H1 (cell line): ENCODE results near the gene KCNK7. TPM values are rescaled to one million over a fixed set of nuclear protein-coding genes. Genes with fewer than 3 reads are reported as not detected.

Experiments used
- CTCF ChIA-PET: fragments of 300-600 bp; sonication (Branson Sonifier 250); formaldehyde crosslinking; loops from one replicate; lab custom pipeline; 2021; ENCODE audit not compliant: partially characterized antibody; lab: Charles Lee
- POLR2A ChIA-PET: fragments of 300-600 bp; sonication (Branson Sonifier 250); formaldehyde crosslinking; loops from one replicate; lab custom pipeline; 2021; ENCODE audit warnings: inconsistent platforms; ENCODE audit not compliant: partially characterized antibody; lab: Charles Lee
- DNase-seq, 2 experiments: peaks; one replicate each; pipeline versions ENCODE4 v3.0.0 to v3.0.0-alpha.2; 2010 to 2022; ENCODE audit warnings: low spot score in 2 of 2, low read depth in 1 of 2, mixed read lengths in 1 of 2
- FAIRE-seq: peaks from 2 replicates; lab custom pipeline; 2011; peaks lifted over from hg19 to GRCh38; lab: Jason Lieb, UNC
- H2AFZ ChIP-seq: 2 replicates; pipeline ENCODE4 v1.8.1; 2012; ENCODE audit warnings: low read length, inconsistent platforms
- H2AK5ac ChIP-seq: 2 replicates; pipeline ENCODE4 v1.6.1; 2013; ENCODE audit warnings: low read depth, low read length
- H2BK120ac ChIP-seq: replicated peaks from 2 replicates; pipeline ENCODE3; 2013; ENCODE audit warnings: low read depth, low read length, inconsistent platforms
- H2BK12ac ChIP-seq: 2 replicates; pipeline ENCODE4 v1.6.1; 2013; ENCODE audit warnings: low read depth, low read length
- H2BK15ac ChIP-seq: 2 replicates; pipeline ENCODE4 v1.6.1; 2013; ENCODE audit warnings: low read length
- H2BK20ac ChIP-seq: 2 replicates; pipeline ENCODE4 v1.6.1; 2013; ENCODE audit warnings: low read length
- H2BK5ac ChIP-seq: 2 replicates; pipeline ENCODE4 v1.6.1; 2013; ENCODE audit warnings: low read depth, low read length
- H3K14ac ChIP-seq: 2 replicates; pipeline ENCODE4 v1.6.1; 2013; ENCODE audit warnings: inconsistent platforms; ENCODE audit not compliant: insufficient read length
- H3K18ac ChIP-seq: 2 replicates; pipeline ENCODE4 v1.6.1; 2013; ENCODE audit warnings: low read length; ENCODE audit errors: extremely low read depth
- H3K23ac ChIP-seq: 2 replicates; pipeline ENCODE4 v1.6.1; 2013; ENCODE audit warnings: inconsistent platforms; ENCODE audit not compliant: insufficient read length
- H3K23me2 ChIP-seq: 2 replicates; pipeline ENCODE4 v1.6.1; 2013; ENCODE audit warnings: low read depth, low read length
- H3K27ac ChIP-seq: 2 replicates; pipeline ENCODE4 v1.6.1; 2011; ENCODE audit warnings: low read depth, low read length, inconsistent platforms
- H3K27me3 ChIP-seq, 4 experiments: replicated peaks in 1 of 4; 1 replicate in 1 of 4; 2 replicates in 3 of 4; pipeline versions ENCODE4 v1.6.1 to v1.8.1; 2011 to 2013; ENCODE audit warnings: low read length in 3 of 4, mild to moderate bottlenecking in 3 of 4, inconsistent platforms in 2 of 4, mixed read lengths in 2 of 4, moderate library complexity in 1 of 4; ENCODE audit not compliant: control insufficient read depth in 3 of 4, insufficient read depth in 3 of 4; ENCODE audit errors: extremely low read depth in 1 of 4
- H3K36me3 ChIP-seq, 4 experiments: 2 replicates each; pipeline versions ENCODE4 v1.6.1 to v1.8.1; 2011 to 2013; ENCODE audit warnings: mild to moderate bottlenecking in 4 of 4, low read length in 3 of 4, moderate library complexity in 2 of 4, control low read depth in 1 of 4, inconsistent platforms in 1 of 4; ENCODE audit not compliant: insufficient read depth in 4 of 4, control insufficient read depth in 2 of 4
- H3K4ac ChIP-seq: replicated peaks from 2 replicates; pipeline ENCODE3; 2013; ENCODE audit warnings: low read length, low read depth, mixed read lengths, inconsistent platforms; ENCODE audit not compliant: insufficient read length
- H3K4me1 ChIP-seq, 4 experiments: replicated peaks in 1 of 4; 1 replicate in 1 of 4; 2 replicates in 3 of 4; pipeline versions ENCODE4 v1.6.1 to v1.8.1; 2011 to 2013; ENCODE audit warnings: low read length in 3 of 4, inconsistent platforms in 2 of 4, mixed read lengths in 1 of 4; ENCODE audit not compliant: insufficient read depth in 4 of 4, control insufficient read depth in 3 of 4
- H3K4me2 ChIP-seq, 2 experiments: 2 replicates each; pipeline versions ENCODE4 v1.6.1 to v1.8.1; 2011 to 2013; ENCODE audit warnings: low read depth in 2 of 2, low read length in 2 of 2, control low read depth in 1 of 2, inconsistent platforms in 1 of 2, mild to moderate bottlenecking in 1 of 2; ENCODE audit not compliant: insufficient read depth in 1 of 2
- H3K4me3 ChIP-seq, 4 experiments: fragments of 200-600, 300-600 bp in 1 of 4; sonication (generic), shearing (Covaris generic), sonication (Bioruptor Twin) in 1 of 4; 2 replicates each; pipeline versions ENCODE4 v1.5.1 to v1.8.1; 2011 to 2016; ENCODE audit warnings: low read length in 4 of 4, low read depth in 3 of 4, control low read depth in 2 of 4, inconsistent platforms in 2 of 4, mild to moderate bottlenecking in 2 of 4, mixed read lengths in 1 of 4, moderate library complexity in 1 of 4; ENCODE audit not compliant: insufficient read depth in 2 of 4; ENCODE audit errors: extremely low read depth in 1 of 4
- H3K56ac ChIP-seq: replicated peaks from 2 replicates; pipeline ENCODE3; 2013; ENCODE audit warnings: low read depth, mild to moderate bottlenecking, mixed read lengths, low read length, inconsistent platforms; ENCODE audit not compliant: insufficient read length
- H3K79me1 ChIP-seq: 2 replicates; pipeline ENCODE4 v1.6.1; 2013; ENCODE audit warnings: low read depth, low read length, control low read depth
- H3K79me2 ChIP-seq, 2 experiments: 2 replicates each; pipeline versions ENCODE4 v1.6.1 to v1.8.1; 2012 to 2013; ENCODE audit warnings: low read length in 2 of 2, mild to moderate bottlenecking in 2 of 2, inconsistent platforms in 1 of 2; ENCODE audit not compliant: insufficient read depth in 2 of 2, control insufficient read depth in 1 of 2
- H3K9ac ChIP-seq, 4 experiments: replicated peaks in 1 of 4; 1 replicate in 1 of 4; 2 replicates in 3 of 4; pipeline versions ENCODE4 v1.6.1 to v1.8.1; 2011 to 2013; ENCODE audit warnings: low read depth in 3 of 4, low read length in 3 of 4, control low read depth in 2 of 4, mild to moderate bottlenecking in 2 of 4, moderate library complexity in 2 of 4, inconsistent platforms in 1 of 4; ENCODE audit errors: extremely low read depth in 1 of 4
- H3K9me3 ChIP-seq, 2 experiments: 2 replicates each; pipeline versions ENCODE4 v1.6.1 to v1.8.1; 2012 to 2013; ENCODE audit warnings: mild to moderate bottlenecking in 2 of 2, moderate library complexity in 2 of 2, control low read depth in 1 of 2, inconsistent platforms in 1 of 2, low read depth in 1 of 2, low read length in 1 of 2, mixed read lengths in 1 of 2; ENCODE audit not compliant: insufficient read depth in 2 of 2
- H4K20me1 ChIP-seq, 2 experiments: replicated peaks in 1 of 2; 2 replicates each; pipeline versions ENCODE3 to v1.8.1; 2011 to 2013; ENCODE audit warnings: inconsistent platforms in 2 of 2, low read length in 2 of 2, mild to moderate bottlenecking in 1 of 2; ENCODE audit not compliant: insufficient read depth in 2 of 2, control insufficient read depth in 1 of 2
- H4K5ac ChIP-seq: 2 replicates; pipeline ENCODE4 v1.6.1; 2013; ENCODE audit warnings: low read length, low read depth, mixed read lengths, inconsistent platforms; ENCODE audit not compliant: insufficient read length
- H4K8ac ChIP-seq: 2 replicates; pipeline ENCODE4 v1.8.0; 2013; ENCODE audit warnings: mild to moderate bottlenecking, moderate library complexity, low read length, inconsistent platforms; ENCODE audit not compliant: insufficient read depth; ENCODE audit errors: extremely low read depth
- H4K91ac ChIP-seq: replicated peaks from 2 replicates; pipeline ENCODE3; 2013; ENCODE audit warnings: low read length, mixed read lengths, inconsistent platforms; ENCODE audit not compliant: insufficient read length
- ASH2L ChIP-seq: fragments of 200-600, 300-600 bp; sonication (generic); IDR thresholded peaks from one replicate; pipeline ENCODE4 v1.7.1; 2017; ENCODE audit warnings: low read length
- ATF3 ChIP-seq: IDR thresholded peaks from 2 replicates; pipeline ENCODE4 v1.6.1; 2011; ENCODE audit warnings: low read depth, mild to moderate bottlenecking, low read length; ENCODE audit not compliant: insufficient read depth
- CBX8 ChIP-seq: fragments of 300-800, 300-1000 bp; sonication (generic); IDR thresholded peaks from 2 replicates; pipeline ENCODE4 v1.7.1; 2016; ENCODE audit warnings: low read depth, low read length, borderline replicate concordance
- EGR1 ChIP-seq: IDR thresholded peaks from 2 replicates; pipeline ENCODE4 v1.6.1; 2011; ENCODE audit warnings: low read depth, low read length, borderline replicate concordance
- MAX ChIP-seq: IDR thresholded peaks from 2 replicates; pipeline ENCODE4 v1.6.1; 2012; ENCODE audit warnings: inconsistent platforms
- RAD21 ChIP-seq, 2 experiments: IDR thresholded peaks in 1 of 2; conservative IDR thresholded peaks in 1 of 2; 2 replicates each; pipeline ENCODE4 v1.6.1; 2011; ENCODE audit warnings: low read depth in 2 of 2, low read length in 2 of 2, improper control_type of control experiment in 1 of 2, inconsistent platforms in 1 of 2, mild to moderate bottlenecking in 1 of 2, moderate library complexity in 1 of 2
- SP4 ChIP-seq: IDR thresholded peaks from 2 replicates; pipeline ENCODE4 v1.6.1; 2012; ENCODE audit warnings: low read length, inconsistent platforms
- TAF7 ChIP-seq: optimal IDR thresholded peaks from 2 replicates; pipeline ENCODE3; 2011; ENCODE audit warnings: low read depth, mild to moderate bottlenecking, inconsistent platforms, low read length, moderate library complexity, borderline replicate concordance
- TEAD4 ChIP-seq: IDR thresholded peaks from 2 replicates; pipeline ENCODE4 v1.6.1; 2012; ENCODE audit warnings: low read depth, low read length, inconsistent platforms, mixed read lengths
- WGBS, 2 experiments: shearing (Covaris generic) in 1 of 2; methylation state at CpG; one replicate each; pipeline versions ENCODE4 v1.1.6 to v1.1.7; 2013 to 2015; ENCODE audit warnings: low lambda C conversion rate in 2 of 2, mixed read lengths in 2 of 2, inconsistent platforms in 1 of 2, low coverage in 1 of 2, missing lambda C conversion rate in 1 of 2; ENCODE audit not compliant: insufficient replicate concordance in 2 of 2, insufficient coverage in 1 of 2, insufficient read length in 1 of 2; ENCODE audit errors: extremely low coverage in 1 of 2, missing lambda C conversion rate in 1 of 2; 5-methylcytosine and 5-hydroxymethylcytosine counted together
- polyA plus RNA-seq, 7 experiments: library from polyadenylated mRNA; depleted of rRNA in 3 of 7; stranded (reverse) in 5 of 7; unstranded in 2 of 7; fragments of >200 nt in 5 of 7; fragments of 200-250 nt in 2 of 7; gene quantifications; 1 replicate in 5 of 7; 2 replicates in 1 of 7; 4 replicates in 1 of 7; pipeline versions ENCODE4 v1.2.1 to v1.2.3, GENCODE V29; 2011 to 2013; ENCODE audit warnings: missing spikeins in 2 of 7, mixed read lengths in 2 of 7
- total RNA-seq: library from RNA; stranded (reverse); fragmentation: NEBNext Ultra II Directional; extraction: Animal tissue kit (Norgen Biotek cat#: 25700); gene quantifications from 2 replicates; pipeline ENCODE4 v1.2.1, GENCODE V29; 2021

The KCNK7 gene
- total and polyA plus RNA-seq, 2 of the 8 experiments (the other 6 are each of a cell fraction or from before 2014, with no cell fraction given), result 0.74 to 1.0 TPM

- Histone ChIP-seq H3K4ac (no peak within 1 kb of the TSS), H3K56ac (no peak within 1 kb of the TSS), H4K91ac (peak within 1 kb of the TSS; percentile 69), H2BK120ac (peak within 1 kb of the TSS; percentile 29), H3K79me2 (no peaks in the 10 kb centered on the region), H3K4me1 (peaks cover 0 to 51% (median 39%) of the 10 kb centered on the region in 4 experiments; a peak in 6 of 7 replicates), H3K4me2 (peak within 1 kb of the TSS; percentile 62 to 84), H3K36me3 (no peaks in the 10 kb centered on the region), H3K27me3 (peaks cover 0 to 32% (median 21%) of the 10 kb centered on the region in 4 experiments; a peak in 5 of 7 replicates), H2BK20ac (peak within 1 kb of the TSS; percentile 61; the same call in 1 of the 2 replicates), H3K27ac (no peak within 1 kb of the TSS), H3K23me2 (peaks cover 10% of the 10 kb centered on the region; the same call in 1 of the 2 replicates), H3K18ac (peak within 1 kb of the TSS; percentile 87), H4K20me1 (no peaks in the 10 kb centered on the region), H2BK5ac (no peak within 1 kb of the TSS; the same call in 1 of the 2 replicates), H3K14ac (no peak within 1 kb of the TSS), H3K9me3 (no peaks in the 10 kb centered on the region), H3K4me3 (peak within 1 kb of the TSS; percentile 39 to 77 (median 48)), H2AFZ (peak within 1 kb of the TSS; percentile 36; the same call in 1 of the 2 replicates), H3K9ac (peak within 1 kb of the TSS in 2 of 4 experiments; percentile 39 to 43; a peak in 2 of 7 replicates), H2BK12ac (peak within 1 kb of the TSS; percentile 84; the same call in 1 of the 2 replicates), H3K23ac (no peak within 1 kb of the TSS), H3K79me1 (no peaks in the 10 kb centered on the region), H4K8ac (peak within 1 kb of the TSS; percentile 90), H2BK15ac (peak within 1 kb of the TSS; percentile 46; the same call in 1 of the 2 replicates), H4K5ac (peak within 1 kb of the TSS; percentile 24), H2AK5ac (no peak within 1 kb of the TSS; the same call in 1 of the 2 replicates)
- ChIA-PET CTCF (interaction anchor here (0.7 to 16.3 kb wide), 10 partner anchors 12 to 72 kb away, joined by 3 to 284 read pairs (median 4); partner anchors contain the start of genes EHBP1L1, FAM89B, KCNK7 and ZNRD2), POLR2A (interaction anchor here (0.7 to 2.8 kb wide), 5 partner anchors 12 to 53 kb away, joined by 3 to 14 read pairs (median 4); partner anchors contain the start of genes FAM89B, SCYL1 and ZNRD2)
- DNase-seq, result peak in 1 of 2 experiments; percentile 72
- 6% methylated on average over 12 of the region's 79 CpGs; no CpG with 5 or more reads in 1 of the 2 experiments for WGBS, 2 experiments
- FAIRE-seq, result no peak
- TF ChIP-seq EGR1 (no peak), ATF3 (no peak), SP4 (no peak), RAD21 (IDR thresholded peaks at IDR 0.05 in 1 of 2, conservative IDR thresholded peaks at IDR 0.05 in 1 of 2; ENCODE audit: low read depth in 2 of 2, low read length in 2 of 2) (no peak), TAF7 (no peak), ASH2L (peak; percentile 9), MAX (no peak), TEAD4 (peak; percentile 62), CBX8 (no peak)
Measured at GRCh38 chr11:65558002-65558929, 37.3 kb downstream of the KCNK7 start, which contains the start of gene LTBP3. Gene LTBP3 (minus strand): TSS chr11:65558359. CDS start chr11:65557959, 400 bp downstream.
